T-helper 17 cell (primary cell): ENCODE results near the gene MRAS. TPM values are rescaled to one million over a fixed set of nuclear protein-coding genes. Genes with fewer than 3 reads are reported as not detected.

ENCODE experiments used
- ATAC-seq: fragments of 150-1000 bp; cut with Tn5 transposase; 2 replicates; pipeline ENCODE4 v1.10.0; 2021; ENCODE audit warnings: mild to moderate bottlenecking, moderate library complexity
- DNase-seq, 3 donors: peaks; one replicate each; pipeline versions ENCODE4 v3.0.0 to v3.0.0-alpha.2; 2020 to 2021
- H3K9me3 ChIP-seq: one replicate; pipeline ENCODE4 v1.7.0; 2013; ENCODE audit warnings: low read length, mild to moderate bottlenecking; ENCODE audit not compliant: control insufficient read depth, poor library complexity, severe bottlenecking
- H3K27ac Mint-ChIP-seq: one replicate; pipeline ENCODE4 v1.8.0; 2022; ENCODE audit warnings: mild to moderate bottlenecking, moderate library complexity, mixed read lengths
- H3K27me3 Mint-ChIP-seq: one replicate; pipeline ENCODE4 v1.8.0; 2022; ENCODE audit warnings: mixed read lengths
- H3K36me3 Mint-ChIP-seq: one replicate; pipeline ENCODE4 v1.8.0; 2022; ENCODE audit warnings: low read depth, mixed read lengths
- H3K4me1 Mint-ChIP-seq: one replicate; pipeline ENCODE4 v1.8.0; 2022; ENCODE audit warnings: mild to moderate bottlenecking, mixed read lengths
- H3K4me3 Mint-ChIP-seq: one replicate; pipeline ENCODE4 v1.8.0; 2022; ENCODE audit warnings: mild to moderate bottlenecking, moderate library complexity, mixed read lengths
- total RNA-seq, 4 donors: library from RNA in 2 of 4; stranded (reverse) in 2 of 4; gene quantifications; one replicate each; pipeline ENCODE4 v1.2.3 and lab custom pipeline; 2022 to 2026

The MRAS gene
- total RNA-seq, 2 donors from 2014 or later = 0.13 to 1.6 TPM

DNA sequence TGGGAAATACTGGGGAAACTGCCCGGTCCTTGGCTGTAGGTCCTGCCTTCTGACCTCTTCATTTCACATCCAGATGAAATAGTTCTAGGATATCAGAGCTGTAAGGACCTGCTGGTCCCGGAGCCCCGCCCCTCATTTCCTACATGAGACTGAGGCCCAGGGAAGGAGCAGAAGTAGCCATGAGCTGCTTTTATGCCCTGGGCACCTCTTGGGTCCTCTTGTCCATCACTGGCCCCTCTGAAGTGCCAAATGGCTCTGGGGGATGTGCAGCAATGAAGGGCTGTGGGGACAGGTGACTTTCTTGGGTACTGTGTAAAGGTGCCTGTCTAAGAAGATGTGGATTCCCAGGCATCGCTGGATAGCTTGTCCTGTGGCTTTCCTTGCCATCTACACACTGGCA lies 45.8 kb downstream of the MRAS start:
- no peaks in the 10 kb centered on the region for H3K9me3 ChIP-seq
- no peak overlapping the region for H3K4me3 Mint-ChIP-seq
- ATAC-seq (no peak), DNase-seq (no peak)
- peaks cover 40% of the 10 kb centered on the region for H3K27me3 Mint-ChIP-seq
- no peaks in the 10 kb centered on the region for H3K36me3 Mint-ChIP-seq
- no peaks in the 10 kb centered on the region for H3K4me1 Mint-ChIP-seq
- H3K27ac Mint-ChIP-seq = no peak overlapping the region

DNA sequence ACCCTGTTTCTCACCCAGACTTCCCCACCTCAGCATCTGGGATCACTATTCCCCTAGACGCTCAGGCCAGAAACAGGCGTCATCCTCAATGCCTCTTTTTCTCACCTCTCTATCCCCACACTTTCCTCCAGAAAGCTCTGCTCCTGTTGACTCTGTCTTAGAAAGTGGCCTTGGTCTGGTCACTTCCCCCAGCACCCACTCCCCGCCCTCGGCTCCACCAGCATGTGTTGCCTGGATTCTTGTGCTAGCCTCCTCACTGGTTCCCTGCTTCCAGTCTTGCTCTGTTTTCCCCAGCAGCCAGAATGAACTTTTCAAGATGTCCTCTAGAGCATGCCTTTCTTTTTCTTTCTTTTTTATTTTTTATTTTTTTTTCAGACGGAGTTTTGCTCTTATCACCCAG lies 46.3 kb downstream of the MRAS start:
- DNase-seq = no peak
- ATAC-seq = no peak
- H3K4me3 Mint-ChIP-seq = no peak overlapping the region
- H3K27ac Mint-ChIP-seq = no peak overlapping the region
- H3K36me3 Mint-ChIP-seq = no peaks in the 10 kb centered on the region
- no peaks in the 10 kb centered on the region for H3K9me3 ChIP-seq
- no peaks in the 10 kb centered on the region for H3K4me1 Mint-ChIP-seq
- H3K27me3 Mint-ChIP-seq = peaks cover 36% of the 10 kb centered on the region

DNA sequence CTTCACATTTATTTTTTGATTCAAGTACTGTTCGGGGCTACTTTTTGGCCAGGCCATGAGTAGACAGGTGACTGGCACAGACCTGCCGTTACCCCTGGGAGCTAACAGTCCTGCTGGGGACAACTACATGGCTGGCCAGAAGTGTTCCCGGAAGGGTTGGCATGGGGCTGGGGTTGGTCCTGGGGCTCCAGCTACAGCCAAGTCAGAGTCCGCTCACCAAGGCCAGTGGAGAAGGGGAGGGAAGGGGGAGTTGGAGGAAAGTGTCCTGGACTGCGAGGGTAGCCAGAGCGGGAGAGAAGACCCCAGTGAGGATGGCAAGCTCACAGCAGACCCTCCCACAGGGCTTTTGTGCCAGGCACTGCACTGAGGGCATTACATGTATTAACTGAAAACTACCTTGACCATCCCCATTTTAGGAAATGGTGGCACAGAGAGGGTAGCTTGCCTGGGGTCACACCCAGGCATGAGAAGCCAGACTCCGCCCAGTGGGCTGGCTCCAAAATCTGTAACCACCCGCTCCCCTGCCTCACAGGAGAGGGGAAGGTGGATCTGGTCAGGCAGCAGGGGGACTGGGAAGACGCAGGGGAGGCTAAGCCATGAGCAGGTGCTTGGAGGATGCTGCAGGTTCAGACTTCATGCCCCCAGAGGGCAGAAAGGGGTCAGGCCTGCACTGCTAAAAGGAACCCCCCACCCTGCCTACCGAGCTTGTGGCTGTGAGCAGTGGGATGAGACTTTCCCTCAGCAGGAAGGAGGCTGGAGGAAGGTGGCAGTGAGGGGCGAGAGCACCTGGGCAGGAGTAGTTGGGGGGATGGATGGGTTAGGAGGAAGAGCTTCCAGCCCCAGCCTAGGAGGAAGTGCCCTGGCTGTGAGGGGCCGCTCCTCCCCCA lies 47.7 kb downstream of the MRAS start:
- ATAC-seq = no peak
- Mint-ChIP-seq H3K36me3 (no peaks in the 10 kb centered on the region), H3K4me1 (peaks cover 2% of the 10 kb centered on the region), H3K27ac (no peak overlapping the region), H3K27me3 (peaks cover 31% of the 10 kb centered on the region), H3K4me3 (no peak overlapping the region)
- no peaks in the 10 kb centered on the region for H3K9me3 ChIP-seq
- no peak for DNase-seq

DNA sequence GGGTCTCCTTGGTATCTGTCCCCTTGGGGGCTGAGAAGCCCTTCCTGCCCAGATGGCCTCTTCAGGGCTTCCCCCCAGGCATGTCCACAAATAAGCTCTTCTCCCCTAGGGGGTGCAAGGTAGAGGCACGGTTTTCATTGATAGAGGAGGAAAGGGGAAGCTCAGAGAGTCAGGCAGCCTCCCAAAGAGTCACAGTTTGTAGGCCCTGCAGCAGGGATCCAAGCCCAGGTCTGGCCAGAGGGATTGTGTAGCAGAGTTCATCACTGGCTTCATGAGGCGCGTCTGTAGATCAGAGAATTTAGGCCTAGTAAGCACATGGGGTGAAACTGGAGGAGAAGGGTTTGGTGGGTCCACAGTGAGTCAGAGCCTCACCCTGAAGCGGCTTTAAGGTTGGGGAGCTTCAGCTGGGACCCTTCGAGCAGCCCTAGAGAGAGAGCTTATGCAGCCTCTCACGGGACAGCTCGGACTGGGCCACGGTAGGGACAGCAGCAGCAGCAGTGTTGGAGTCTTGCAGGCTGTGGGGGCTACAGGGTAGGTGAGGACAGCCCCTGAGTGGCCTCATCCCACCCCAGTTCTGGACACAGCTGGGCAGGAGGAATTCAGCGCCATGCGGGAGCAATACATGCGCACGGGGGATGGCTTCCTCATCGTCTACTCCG lies 48.5 kb downstream of the MRAS start:
- Mint-ChIP-seq H3K4me3 (no peak overlapping the region), H3K27ac (no peak overlapping the region)

DNA sequence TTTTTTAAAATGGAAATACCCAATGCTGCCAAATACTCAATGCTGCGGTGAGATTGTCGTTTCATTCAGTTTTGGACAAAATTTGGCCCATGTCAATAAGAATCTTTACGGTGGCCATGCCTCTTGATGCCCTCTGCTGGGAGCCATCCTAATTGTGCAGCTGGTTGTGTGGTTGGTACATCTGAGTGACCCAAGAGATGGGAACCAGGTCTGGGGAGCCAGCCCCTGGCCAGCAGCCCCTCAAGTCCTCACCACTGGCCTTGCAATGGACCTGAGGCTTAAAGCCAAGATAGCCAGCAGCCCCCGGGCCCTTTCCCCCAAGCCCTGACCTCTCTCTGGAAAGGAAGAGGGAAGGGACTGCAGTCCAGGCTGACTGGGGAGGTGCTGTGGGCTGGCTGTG lies 49.6 kb downstream of the MRAS start:
- H3K27ac Mint-ChIP-seq = no peak overlapping the region
- peaks cover 2% of the 10 kb centered on the region for H3K4me1 Mint-ChIP-seq
- H3K27me3 Mint-ChIP-seq = peaks cover 36% of the 10 kb centered on the region
- ATAC-seq (no peak), DNase-seq (no peak)
- H3K4me3 Mint-ChIP-seq = no peak overlapping the region
- no peaks in the 10 kb centered on the region for H3K36me3 Mint-ChIP-seq
- no peaks in the 10 kb centered on the region for H3K9me3 ChIP-seq

More for the DNA sequence above, 48.5 kb downstream of the MRAS start:
- H3K9me3 ChIP-seq = no peaks in the 10 kb centered on the region
- Mint-ChIP-seq H3K36me3 (no peaks in the 10 kb centered on the region), H3K27me3 (peaks cover 39% of the 10 kb centered on the region), H3K4me1 (peaks cover 2% of the 10 kb centered on the region)
- DNase-seq (no peak), ATAC-seq (no peak)

DNA sequence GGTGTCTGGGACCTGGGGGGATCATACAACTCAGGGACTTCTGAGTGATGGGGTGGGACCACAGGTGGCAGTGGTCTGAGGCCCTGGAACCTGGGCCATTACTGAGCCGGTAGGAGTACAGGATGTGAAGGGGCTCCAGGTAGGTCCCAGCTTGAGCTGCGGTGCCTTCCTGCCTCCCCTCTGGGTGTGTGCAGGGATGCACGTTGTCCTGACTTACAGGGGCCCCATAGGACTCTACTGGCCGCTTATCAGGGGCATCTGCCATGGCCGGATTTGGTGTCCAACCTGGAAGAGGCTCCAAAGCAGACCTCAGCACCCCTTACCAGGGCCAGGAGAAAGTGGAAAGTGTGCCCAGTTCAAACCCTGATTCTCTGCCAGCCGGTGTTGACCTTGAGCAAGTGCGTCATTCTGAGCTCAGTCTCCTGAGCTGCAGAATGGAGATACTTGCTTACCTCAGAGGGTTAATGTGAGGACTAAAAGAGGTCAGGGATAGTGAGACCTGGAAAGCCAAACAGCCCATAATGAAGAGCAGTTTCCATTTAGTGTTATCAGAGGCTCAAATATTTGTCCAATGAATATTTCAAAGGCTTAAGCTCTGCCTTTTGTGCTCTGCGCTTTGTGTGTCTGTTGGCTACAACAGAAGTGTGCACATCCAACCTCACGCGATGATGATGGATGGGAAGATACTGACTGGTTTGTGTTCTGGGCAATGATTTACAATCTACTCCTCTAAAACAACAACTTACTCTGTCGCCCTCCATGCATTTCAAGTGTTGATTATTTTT lies 50.6 kb downstream of the MRAS start:
- H3K4me1 Mint-ChIP-seq = peaks cover 3% of the 10 kb centered on the region
- DNase-seq = no peak
- ATAC-seq = no peak
- H3K36me3 Mint-ChIP-seq = no peaks in the 10 kb centered on the region
- H3K27me3 Mint-ChIP-seq = peaks cover 36% of the 10 kb centered on the region
- H3K27ac Mint-ChIP-seq = no peak overlapping the region
- H3K9me3 ChIP-seq = no peaks in the 10 kb centered on the region
- no peak overlapping the region for H3K4me3 Mint-ChIP-seq

DNA sequence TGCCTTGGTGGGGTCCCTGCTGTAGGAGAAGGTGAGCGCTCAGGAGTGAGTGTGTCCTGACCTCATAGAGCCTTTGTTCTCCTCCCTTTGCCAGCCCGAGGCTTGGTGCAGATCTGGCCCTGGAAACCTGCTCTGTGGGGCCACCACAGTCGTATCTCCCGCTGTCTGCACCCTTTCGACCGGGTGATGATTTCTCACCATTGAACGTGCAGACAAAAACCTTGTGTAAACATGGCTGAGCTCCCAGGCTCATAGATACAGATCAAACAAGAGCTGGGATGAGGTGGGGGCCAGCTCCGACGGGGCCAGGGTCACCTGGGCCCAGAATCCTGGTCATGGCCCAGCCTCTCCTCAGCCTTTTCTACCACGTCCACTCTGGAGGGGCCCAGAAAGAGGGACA lies 51.4 kb downstream of the MRAS start:
- no peak for ATAC-seq
- Mint-ChIP-seq H3K27ac (no peak overlapping the region), H3K27me3 (peaks cover 38% of the 10 kb centered on the region), H3K4me3 (no peak overlapping the region), H3K36me3 (no peaks in the 10 kb centered on the region), H3K4me1 (peaks cover 5% of the 10 kb centered on the region)
- H3K9me3 ChIP-seq = no peaks in the 10 kb centered on the region
- no peak for DNase-seq

DNA sequence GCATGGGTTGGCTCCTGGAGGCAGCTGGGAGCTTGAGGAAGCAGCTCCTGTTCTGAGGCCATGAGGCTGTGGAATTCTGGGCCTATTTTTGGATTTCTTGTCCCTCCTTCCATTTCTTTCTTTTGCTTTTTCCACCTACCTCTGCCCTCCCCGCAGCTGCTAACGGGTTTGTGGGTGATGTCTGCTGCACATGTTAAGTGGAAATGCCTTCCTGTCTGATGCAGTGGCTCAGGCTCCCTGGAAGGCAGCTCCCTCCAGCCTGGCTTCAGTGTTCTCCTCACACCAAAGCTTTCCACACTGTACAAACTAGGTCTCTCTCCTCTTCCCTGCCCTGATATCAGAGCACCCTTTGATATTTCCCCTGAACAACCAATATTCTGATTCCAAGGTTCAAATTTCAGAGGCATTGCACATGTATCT lies 52.3 kb downstream of the MRAS start:
- H3K4me3 Mint-ChIP-seq = no peak overlapping the region
- no peak overlapping the region for H3K27ac Mint-ChIP-seq
- ATAC-seq (no peak), DNase-seq (no peak)
- peaks cover 2% of the 10 kb centered on the region for H3K36me3 Mint-ChIP-seq
- H3K4me1 Mint-ChIP-seq = peaks cover 5% of the 10 kb centered on the region
- H3K9me3 ChIP-seq = no peaks in the 10 kb centered on the region
- H3K27me3 Mint-ChIP-seq = peaks cover 38% of the 10 kb centered on the region

DNA sequence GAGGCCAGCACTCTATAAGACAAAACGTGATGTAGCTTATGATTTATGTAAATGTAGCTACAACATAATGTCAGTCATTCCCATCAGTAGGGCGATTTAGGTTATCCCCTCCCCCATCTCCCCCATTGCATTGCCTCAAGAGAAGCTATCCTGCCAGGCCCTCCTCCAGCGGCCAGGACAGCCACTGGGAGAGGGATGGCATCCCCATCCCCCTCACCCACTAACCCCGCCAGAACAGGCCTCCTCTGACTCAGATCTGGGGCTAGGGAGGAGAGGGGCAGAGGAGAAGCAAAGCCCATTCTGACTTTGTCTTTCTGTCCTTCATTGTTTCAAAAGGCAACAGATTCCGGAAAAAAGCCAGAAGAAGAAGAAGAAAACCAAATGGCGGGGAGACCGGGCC lies 53.5 kb downstream of the MRAS start:
- DNase-seq (no peak), ATAC-seq (no peak)
- peaks cover 38% of the 10 kb centered on the region for H3K27me3 Mint-ChIP-seq
- H3K36me3 Mint-ChIP-seq = peaks cover 2% of the 10 kb centered on the region
- no peaks in the 10 kb centered on the region for H3K9me3 ChIP-seq
- peaks cover 5% of the 10 kb centered on the region for H3K4me1 Mint-ChIP-seq
- H3K4me3 Mint-ChIP-seq = no peak overlapping the region
- H3K27ac Mint-ChIP-seq = no peak overlapping the region

DNA sequence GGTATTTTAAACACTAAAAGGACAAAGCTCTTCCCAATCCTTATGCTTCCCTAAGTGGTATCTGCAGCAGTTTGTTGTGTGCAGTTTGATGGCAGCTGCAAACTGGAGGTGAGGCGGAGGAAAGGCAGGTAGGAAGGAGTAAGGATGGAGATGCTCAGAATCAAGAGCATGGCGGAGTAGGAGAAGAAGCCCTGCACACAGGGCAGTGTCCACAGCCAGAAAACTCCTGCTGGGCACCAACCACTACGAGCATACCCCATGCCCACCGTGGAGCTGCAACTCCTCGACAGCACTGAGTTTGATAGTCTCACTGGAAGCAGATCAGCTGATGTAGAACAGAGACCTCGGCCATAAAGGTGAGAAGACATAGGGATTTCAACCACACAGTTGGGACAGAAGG lies 55.7 kb downstream of the MRAS start:
- DNase-seq (no peak), ATAC-seq (no peak)

DNA sequence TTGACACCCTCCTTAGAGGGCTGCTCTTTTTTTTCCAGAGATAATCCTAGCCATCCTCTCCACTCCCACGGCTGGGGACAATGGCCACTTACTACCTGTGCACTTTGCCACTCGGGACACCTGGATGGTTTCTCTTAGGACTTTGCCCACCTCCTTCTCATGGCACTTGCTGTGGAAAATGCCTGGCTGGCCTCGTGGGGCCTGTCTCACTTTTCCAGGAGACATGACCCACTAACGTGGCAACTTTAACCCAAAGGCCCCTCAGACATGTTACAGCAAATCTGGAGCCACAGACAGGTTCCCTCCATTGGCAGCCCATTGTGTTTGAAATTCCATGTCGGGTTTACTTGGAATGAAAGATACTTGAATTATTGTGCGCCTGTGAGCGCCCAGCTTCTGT lies 56.6 kb downstream of the MRAS start:
- Mint-ChIP-seq H3K4me3 (no peak overlapping the region), H3K4me1 (peaks cover 5% of the 10 kb centered on the region), H3K27me3 (peaks cover 48% of the 10 kb centered on the region), H3K36me3 (peaks cover 4% of the 10 kb centered on the region), H3K27ac (no peak overlapping the region)
- DNase-seq = no peak
- ATAC-seq = no peak
- H3K9me3 ChIP-seq = no peaks in the 10 kb centered on the region

More for the DNA sequence above, 55.7 kb downstream of the MRAS start:
- H3K9me3 ChIP-seq = no peaks in the 10 kb centered on the region
- Mint-ChIP-seq H3K27me3 (peaks cover 51% of the 10 kb centered on the region), H3K4me3 (no peak overlapping the region), H3K27ac (no peak overlapping the region), H3K4me1 (peaks cover 5% of the 10 kb centered on the region), H3K36me3 (peaks cover 4% of the 10 kb centered on the region)

DNA sequence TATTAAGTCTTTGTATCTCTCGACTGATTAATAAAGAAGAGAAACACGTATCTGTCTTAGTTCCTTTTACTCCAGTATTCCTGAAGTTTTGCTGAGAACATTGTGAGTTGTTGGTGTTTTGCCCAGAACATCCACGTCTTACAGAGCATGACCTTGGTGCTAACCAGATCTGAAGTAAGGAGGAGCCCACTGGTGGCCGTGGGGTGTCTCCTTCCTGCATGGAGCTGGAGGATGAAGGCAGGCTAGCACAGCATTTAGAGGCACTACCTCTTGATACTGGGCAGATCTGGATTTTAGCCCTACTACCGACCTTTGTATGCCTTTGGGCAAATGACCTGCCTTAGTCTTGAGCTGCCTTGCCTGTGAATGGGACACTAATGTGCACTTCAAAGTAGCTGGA lies 57.1 kb downstream of the MRAS start:
- H3K4me3 Mint-ChIP-seq = no peak overlapping the region
- H3K27me3 Mint-ChIP-seq = peaks cover 52% of the 10 kb centered on the region
- peaks cover 5% of the 10 kb centered on the region for H3K4me1 Mint-ChIP-seq
- DNase-seq (no peak), ATAC-seq (no peak)
- peaks cover 4% of the 10 kb centered on the region for H3K36me3 Mint-ChIP-seq
- no peaks in the 10 kb centered on the region for H3K9me3 ChIP-seq
- no peak overlapping the region for H3K27ac Mint-ChIP-seq

DNA sequence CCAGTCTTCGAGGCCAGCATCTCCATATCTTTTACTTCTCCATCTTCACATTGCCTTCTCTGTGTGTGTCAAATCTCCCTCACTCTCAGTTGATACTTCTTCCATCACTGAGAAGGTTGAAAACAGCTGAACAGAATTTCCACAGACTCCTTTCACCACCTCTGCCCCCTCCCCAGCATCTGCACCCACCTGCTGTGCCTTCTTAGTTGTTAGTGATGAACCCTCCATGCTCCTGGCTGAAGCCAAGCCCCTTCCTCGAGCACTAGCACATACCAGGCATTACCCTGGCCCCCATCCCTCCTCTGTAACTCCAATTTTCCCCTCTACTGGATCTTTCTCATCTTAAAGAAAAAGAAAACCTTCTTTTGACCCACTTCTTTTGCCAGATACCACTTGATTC lies 58.2 kb downstream of the MRAS start:
- H3K27me3 Mint-ChIP-seq = peaks cover 44% of the 10 kb centered on the region
- no peak overlapping the region for H3K27ac Mint-ChIP-seq
- no peak overlapping the region for H3K4me3 Mint-ChIP-seq
- H3K4me1 Mint-ChIP-seq = peaks cover 3% of the 10 kb centered on the region
- DNase-seq (no peak), ATAC-seq (no peak)
- H3K36me3 Mint-ChIP-seq = peaks cover 4% of the 10 kb centered on the region
- H3K9me3 ChIP-seq = no peaks in the 10 kb centered on the region
